ENCODE data around the gene FBLN2.

Gene FBLN2

DNA sequence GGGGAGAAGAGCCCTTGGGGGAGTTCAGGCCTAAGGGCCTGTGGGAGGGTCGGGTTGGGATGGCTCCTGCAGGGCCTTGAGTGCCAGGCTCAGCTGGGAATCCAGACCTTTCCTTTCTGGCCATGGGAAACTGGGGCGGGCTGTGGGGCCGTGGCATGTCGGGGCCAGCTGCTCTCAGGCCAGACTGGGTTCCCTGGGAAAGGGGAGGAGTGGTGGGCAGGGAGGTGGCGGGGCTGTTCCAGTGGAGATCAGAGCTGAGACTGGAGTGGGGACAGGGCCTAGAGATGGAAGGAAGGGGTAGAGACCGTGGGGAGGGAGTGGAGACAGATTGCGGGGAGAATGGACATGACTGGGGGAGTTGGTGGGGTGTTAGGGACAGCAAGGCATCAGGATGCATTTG, 20.3 kb downstream of the FBLN2 start:
- no peak for DNase-seq

DNA sequence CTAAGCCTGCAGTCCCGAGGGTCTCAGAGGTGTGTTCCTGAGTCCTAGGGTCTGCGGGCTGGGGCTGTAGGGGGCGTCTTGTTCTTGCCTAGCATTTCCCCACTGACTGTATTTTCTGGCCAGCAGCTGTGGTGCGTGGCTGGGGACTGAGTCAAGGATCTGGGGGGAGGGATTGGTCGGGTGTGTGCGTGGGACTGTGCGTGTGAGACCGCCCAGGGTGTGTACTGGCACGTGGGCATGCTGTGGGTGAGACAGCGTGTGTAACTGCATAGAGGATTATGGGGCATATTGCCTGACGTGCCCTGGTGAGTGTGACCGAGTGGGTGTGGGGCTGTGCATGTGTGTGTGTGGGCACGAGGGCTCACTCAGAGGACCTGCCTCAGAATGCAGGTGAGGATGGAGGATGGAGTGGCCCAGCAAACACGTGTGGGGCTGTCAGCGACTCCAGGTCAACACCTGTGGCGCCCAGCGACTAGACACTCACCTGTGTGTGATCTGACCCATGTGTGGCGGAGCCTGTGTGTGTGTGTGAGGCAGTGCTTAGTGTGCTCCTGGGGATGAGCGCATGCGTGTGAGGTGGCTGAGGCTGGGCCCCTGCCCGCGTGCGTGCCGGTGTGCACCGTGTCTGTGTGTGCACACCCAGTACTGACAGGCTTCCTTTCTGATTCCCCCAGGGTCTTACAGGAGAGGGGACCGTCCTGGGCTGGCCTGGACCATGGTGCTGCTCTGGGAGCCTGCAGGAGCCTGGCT, 20.9 kb downstream of the FBLN2 start:
- no peak for DNase-seq

GRCh38 chr3:13570391-13571194, 21.7 kb downstream of the FBLN2 start:
- no peak for DNase-seq

GRCh38 chr3:13571264-13571663, 22.3 kb downstream of the FBLN2 start:
- DNase-seq, result no peak

DNA sequence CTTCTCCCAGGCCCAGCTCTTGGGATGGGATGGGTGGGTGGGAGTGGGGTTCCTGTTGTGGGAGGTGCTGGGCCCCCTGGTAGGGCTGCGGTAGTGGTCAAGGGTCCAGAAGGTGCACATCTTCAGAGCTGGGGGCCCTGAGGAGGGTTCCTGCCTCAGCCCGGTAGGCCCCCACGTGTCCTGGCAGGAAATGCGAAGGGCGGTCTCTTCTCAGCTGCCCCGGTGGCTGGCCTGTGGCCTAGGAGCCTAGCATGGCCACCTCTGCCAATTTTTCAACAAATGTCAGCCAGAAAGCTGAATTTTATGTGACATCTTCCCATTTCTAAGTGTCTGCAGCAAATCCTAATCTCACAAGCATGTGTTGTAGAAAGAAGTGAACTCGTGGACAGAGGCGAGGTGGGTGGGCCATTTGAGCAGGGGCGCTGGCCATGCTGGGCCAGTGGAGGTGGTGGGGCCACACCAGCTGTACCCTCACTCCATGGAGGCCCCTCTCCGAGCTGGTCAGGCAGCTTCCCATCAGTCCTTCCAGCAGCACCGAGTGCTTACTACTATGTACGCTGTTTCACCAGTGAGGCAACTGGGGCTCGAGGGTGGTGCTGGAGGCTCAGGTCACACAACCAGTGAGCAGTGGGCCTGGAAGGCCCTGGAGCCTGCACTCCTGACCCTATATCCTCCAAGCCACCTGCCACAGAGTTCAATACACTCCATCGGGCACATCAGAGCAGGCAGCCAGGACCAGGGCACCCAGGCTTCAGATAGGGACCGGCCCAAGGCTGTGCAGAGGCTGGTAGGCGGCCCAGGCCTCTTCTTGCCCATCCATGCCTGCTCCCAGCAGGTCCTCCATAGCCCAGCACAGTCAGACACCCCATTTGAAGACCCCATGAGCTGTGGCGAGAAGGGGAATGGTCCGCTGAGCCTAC, 23.2 kb downstream of the FBLN2 start:
- no peak for DNase-seq

- DNase-seq, result no peak
Measured at GRCh38 chr3:13572926-13573623, 24.1 kb downstream of the FBLN2 start.

- no peak for DNase-seq
Measured at GRCh38 chr3:13574083-13574797, 25.3 kb downstream of the FBLN2 start.

DNA sequence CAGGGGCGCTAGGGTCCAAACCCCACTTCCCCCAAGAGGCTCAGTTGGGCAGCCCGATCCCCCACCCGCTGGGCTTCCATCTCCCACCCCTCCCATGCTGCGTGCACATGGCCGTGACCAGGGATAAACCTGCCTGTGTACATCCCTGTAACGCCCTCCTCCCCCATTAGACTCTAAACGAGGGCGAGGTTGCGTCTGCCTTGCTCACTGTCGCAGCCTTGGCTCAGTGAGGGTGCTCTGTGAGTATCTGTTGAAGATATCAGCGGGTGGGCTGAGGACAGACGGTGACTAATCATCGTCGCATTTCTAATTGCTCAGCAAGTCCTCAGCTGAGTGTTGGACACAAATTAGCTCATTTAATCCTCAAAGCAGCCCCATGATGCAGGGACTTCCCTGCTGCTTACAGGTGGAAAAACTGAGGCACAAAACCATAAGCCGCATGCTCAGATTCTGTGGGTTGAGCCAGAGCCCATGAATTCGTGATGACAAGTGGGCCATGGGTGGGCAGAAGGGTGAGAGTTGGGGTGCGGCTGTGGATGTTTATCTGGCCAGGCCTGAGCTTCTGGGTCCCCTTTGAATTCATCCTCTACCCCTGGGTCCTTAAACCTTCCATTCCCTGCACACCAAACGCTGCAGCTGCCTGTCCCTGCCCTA, 26.0 kb downstream of the FBLN2 start:
- peak; percentile 20 to 38 for DNase-seq

GRCh38 chr3:13575459-13576061, 26.6 kb downstream of the FBLN2 start:
- no peak for DNase-seq

- DNase-seq, result no peak
Measured at GRCh38 chr3:13577181-13578121, 28.5 kb downstream of the FBLN2 start.

- DNase-seq, result no peak
Measured at GRCh38 chr3:13578251-13578650, 29.3 kb downstream of the FBLN2 start.

DNA sequence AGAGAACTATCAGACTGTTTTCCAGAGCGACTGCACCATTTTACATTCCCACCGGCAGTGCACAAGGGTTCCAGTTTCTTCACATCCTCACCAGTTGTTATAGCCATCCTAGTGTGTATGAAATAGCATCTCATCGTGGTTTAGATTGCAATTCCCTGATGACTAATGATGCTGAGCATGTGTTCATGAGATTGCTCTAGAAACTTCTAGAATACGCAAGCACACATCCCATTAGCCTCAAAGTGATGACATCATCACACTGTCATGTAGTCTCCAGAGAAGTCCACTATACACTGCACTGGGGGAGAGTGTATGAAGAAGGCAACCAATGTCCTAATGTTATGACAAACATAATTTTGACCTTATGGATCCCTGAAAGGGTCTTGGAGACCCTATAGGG, 30.1 kb downstream of the FBLN2 start:
- DNase-seq, result no peak

GRCh38 chr3:13580256-13581023, 31.5 kb downstream of the FBLN2 start:
- DNase-seq, result no peak

GRCh38 chr3:13581485-13582365, 32.8 kb downstream of the FBLN2 start:
- no peak for DNase-seq

DNA sequence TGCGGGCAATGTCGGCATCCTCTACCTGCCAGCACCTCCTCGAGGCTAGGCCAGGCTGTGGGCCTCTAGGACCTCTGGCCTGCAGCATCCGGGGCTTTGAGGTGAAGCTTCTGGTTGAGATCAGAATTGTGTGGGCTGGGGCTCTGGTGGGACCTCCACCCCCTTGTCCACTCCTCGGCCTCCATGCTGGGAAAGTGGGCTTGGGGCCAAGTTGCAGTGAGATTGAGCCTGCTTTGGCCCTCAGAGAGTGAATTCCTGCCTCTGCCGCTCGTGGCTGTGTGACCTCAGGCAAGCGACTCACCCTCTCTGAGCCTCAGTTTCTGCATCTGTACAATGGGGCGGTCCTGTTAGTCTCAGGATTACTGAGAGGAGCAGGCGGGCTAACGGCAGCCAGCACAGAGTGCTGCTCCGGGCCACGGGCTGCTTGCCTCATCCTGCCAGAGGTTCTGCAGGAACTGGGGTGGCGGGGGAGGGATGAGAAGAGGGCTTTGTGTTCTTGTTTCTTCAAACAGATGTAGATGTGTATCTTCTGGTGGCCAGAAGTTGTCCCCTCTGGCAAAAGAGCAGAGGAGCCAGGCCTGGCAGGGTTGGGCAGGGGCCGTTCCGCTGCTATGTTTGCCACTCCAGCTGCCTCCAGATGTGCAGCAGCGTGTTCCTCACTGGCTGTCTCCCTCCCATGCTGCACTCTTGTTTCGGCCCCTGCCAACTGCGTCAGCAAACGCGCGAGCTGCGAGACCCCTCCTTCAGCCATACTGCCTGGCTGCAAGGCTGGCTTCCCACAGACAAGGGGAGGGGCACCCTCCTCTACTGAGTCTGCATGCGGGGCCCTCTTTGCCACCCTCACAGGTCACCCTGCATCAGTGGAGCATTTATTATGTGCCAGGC, 33.7 kb downstream of the FBLN2 start:
- no peak for DNase-seq

DNA sequence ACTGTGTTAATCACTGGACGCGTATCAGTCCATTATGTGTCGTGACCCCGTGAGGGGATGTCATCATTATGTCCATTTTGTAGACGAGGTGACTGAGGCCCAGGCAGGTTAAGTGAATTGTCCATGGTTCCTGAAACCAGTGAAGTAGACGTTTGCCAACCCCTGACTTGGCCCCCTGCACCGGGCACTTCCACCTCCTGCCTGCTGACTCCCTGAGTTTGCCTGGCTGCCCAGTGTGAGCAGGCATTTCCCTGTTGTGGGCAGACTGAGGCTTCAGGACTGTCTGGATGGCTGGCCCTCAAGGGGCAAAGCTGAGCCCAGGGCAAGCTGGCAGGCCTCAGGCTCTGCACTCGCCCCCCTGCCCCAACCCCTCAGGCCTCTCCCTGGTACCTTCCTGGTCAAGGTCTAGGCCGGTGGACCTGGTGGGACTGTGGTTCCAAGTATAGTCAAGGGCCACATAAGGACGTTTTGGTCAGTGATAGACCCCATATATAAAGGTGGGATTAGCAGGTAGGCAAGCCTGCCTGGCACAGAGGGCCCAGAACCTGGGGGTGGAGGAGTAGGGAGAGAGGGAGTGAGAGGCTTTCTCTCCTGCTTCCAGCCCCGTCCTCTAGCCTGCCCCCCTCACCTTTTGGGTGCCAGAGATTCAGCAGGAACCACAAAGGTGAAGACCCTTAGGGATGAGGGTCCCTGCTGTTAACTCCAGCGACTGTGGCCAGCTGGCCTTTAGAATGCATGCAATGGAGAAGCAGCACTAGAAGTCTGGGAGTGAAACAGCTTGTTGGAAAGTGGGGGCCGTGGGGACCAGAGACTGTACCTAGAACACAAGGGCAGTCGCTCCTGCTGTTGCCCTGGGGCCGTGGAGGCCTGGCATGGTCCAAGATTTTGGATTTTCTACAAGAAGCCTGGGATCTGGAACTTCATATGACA, 34.6 kb downstream of the FBLN2 start:
- no peak for DNase-seq
